ENCODE results near the gene NKAIN1. TPM values are rescaled to one million over a fixed set of nuclear protein-coding genes. Genes with fewer than 3 reads are reported as not detected.

Gene NKAIN1
- total RNA-seq, 2 experiments from 2014 or later = not detected

DNA sequence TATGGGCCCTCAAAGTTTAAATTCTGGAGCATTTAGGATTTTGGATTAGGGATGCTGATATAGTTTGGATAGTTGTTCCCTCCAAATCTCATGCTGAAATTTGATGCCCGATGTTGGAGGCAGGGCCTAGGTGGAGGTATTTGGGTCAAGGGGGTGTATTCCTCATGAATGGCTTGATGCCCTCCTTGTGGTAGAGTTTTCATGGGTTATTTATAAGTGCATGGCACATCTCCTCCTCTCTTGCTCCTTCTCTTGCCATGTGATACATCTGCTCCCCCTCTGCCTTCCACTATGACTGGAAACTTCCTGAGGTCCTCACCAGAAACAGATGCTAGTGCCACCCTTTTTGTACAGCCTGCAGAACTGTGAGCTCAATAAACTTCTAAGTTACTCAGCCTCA is 17.5 kb upstream of the NKAIN1 start:
- Mint-ChIP-seq H3K27ac (no peak overlapping the region), H3K9me3 (no peaks in the 10 kb centered on the region), H3K27me3 (ENCODE audit: low read depth) (no peaks in the 10 kb centered on the region), H3K4me3 (no peak overlapping the region), H3K4me1 (ENCODE audit: low read depth) (no peaks in the 10 kb centered on the region), H3K36me3 (ENCODE audit: low read depth) (peaks cover 25% of the 10 kb centered on the region)
- DNase-seq = no peak
- CTCF ChIA-PET = no interaction called here
- intact Hi-C loops (cut with micrococcal nuclease) = no loop called here

DNA sequence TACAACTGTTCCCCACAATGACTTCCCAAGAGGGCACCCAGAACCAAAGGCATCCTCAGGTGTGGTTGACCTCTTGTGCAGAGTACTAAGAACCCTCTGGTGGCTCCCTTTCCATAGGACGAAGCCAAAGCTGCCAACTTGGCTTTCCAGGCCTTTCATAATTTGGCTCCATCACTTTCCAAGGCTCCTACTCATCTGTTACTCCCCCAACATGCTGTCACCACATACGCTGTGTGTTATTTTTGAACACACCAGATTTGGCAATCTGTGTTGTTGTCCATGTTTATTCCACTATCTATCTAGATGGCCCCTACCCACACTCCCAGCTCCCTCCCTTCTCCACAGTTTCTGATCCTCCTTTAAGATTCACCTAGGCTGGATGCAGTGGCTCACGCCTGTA is 10.2 kb upstream of the NKAIN1 start:
- CTCF ChIA-PET = no interaction called here
- no peaks in the 10 kb centered on the region for H3K36me3 Mint-ChIP-seq (ENCODE audit: low read depth)
- intact Hi-C loops (cut with micrococcal nuclease) = no loop called here

DNA sequence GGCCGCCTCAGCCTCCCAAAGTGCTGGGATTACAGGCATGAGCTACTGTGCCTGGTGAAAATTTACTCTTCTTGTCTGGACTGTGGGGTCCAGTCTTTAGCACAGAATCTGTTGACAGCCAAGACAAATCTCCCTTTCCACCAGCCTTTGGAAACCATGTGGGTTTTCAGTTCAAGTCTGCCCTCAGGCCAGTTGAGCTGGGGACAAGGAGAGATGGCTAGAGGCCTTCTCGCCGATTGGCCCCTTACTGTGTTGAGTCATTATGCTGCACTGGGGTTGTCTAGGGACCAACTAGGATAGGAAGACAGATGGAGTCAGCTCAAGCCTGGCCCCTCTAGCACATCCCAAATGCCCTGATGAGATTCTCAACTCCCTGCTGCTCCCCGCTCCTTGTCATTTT is 8.6 kb upstream of the NKAIN1 start:
- DNase-seq = no peak
- no peak overlapping the region for H3K27ac Mint-ChIP-seq
- CTCF ChIA-PET = interaction anchor here (0.7 kb wide), 1 partner anchor 408 kb away, joined by 3 read pairs; no protein-coding TSS in a partner anchor
- no peak overlapping the region for H3K4me3 Mint-ChIP-seq
- no peaks in the 10 kb centered on the region for H3K9me3 Mint-ChIP-seq
- no peaks in the 10 kb centered on the region for H3K4me1 Mint-ChIP-seq (ENCODE audit: low read depth)
- intact Hi-C loops (cut with micrococcal nuclease) = no loop called here
- no peaks in the 10 kb centered on the region for H3K36me3 Mint-ChIP-seq (ENCODE audit: low read depth)
- H3K27me3 Mint-ChIP-seq (ENCODE audit: low read depth) = no peaks in the 10 kb centered on the region

More for the DNA sequence above, 10.2 kb upstream of the NKAIN1 start:
- H3K27ac Mint-ChIP-seq = no peak overlapping the region
- no peak for DNase-seq
- H3K27me3 Mint-ChIP-seq (ENCODE audit: low read depth) = no peaks in the 10 kb centered on the region
- H3K4me1 Mint-ChIP-seq (ENCODE audit: low read depth) = no peaks in the 10 kb centered on the region
- no peak overlapping the region for H3K4me3 Mint-ChIP-seq
- no peaks in the 10 kb centered on the region for H3K9me3 Mint-ChIP-seq

DNA sequence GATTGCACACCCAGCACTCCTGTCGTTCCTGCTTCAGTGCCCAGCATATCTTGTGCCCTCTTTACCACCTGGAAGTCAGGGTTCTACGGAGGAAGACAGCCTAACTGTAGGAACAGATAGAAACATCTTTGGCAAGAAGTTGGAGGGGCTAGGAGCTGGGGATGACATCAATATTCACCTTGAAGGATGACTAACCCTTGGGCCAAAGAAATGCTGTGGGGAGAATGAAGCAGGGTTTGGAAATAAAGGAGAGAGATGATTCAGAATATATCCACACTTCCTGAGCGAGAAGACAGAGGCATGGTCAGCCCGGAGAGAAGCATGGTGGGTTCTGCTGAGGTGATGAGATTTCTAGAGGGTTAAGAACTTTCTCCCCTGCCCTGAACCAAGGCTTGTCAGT is 4.6 kb upstream of the NKAIN1 start:
- peaks cover 9% of the 10 kb centered on the region for H3K27me3 Mint-ChIP-seq (ENCODE audit: low read depth)
- H3K27ac Mint-ChIP-seq = no peak overlapping the region
- intact Hi-C loops (cut with micrococcal nuclease) = no loop called here
- no peaks in the 10 kb centered on the region for H3K9me3 Mint-ChIP-seq
- CTCF ChIA-PET = interaction anchor here (1.3 to 1.4 kb wide), 2 partner anchors 59 to 305 kb away, joined by 3 to 4 read pairs; no protein-coding TSS in a partner anchor
- H3K4me3 Mint-ChIP-seq = no peak overlapping the region
- H3K36me3 Mint-ChIP-seq (ENCODE audit: low read depth) = no peaks in the 10 kb centered on the region
- peaks cover 4% of the 10 kb centered on the region for H3K4me1 Mint-ChIP-seq (ENCODE audit: low read depth)
- no peak for DNase-seq

DNA sequence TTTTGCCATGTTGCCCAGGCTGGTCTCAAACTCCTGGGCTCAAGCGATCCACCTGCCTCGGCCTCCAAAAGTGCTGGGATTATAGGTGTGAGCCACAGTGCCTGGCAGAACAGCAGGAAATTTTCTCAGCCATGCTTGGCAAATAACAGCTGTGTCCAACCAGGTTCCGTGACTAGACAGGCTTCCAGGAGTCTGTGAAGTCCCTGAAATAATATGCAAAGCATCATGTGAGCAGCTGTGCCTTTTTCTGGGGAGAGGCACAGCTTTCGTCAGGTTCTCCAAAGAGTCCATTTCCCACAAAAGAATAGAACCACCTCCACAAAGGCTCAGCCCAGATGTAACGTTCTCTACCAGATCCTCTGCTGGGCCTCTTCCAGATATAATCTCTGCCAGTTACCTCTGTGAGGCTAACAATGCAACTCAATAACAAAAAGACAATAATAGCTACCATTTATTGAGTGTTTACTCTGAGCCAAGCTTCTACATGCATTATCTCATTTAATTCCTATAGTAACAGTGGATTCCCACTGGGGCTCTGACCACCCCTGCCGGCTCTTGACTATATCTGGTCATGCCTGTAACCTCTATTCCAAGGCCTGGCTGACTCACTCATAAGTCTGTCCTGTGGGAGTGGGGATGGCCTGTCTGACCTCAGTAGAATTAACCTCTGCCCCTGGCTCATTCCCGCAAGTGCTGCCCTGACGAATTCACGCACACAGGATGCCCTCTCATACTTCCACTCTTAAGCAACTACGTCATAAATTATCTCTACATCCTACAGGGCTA is 4.0 kb upstream of the NKAIN1 start:
- CTCF ChIA-PET = interaction anchor here (1.3 to 1.4 kb wide), 2 partner anchors 59 to 305 kb away, joined by 3 to 4 read pairs; no protein-coding TSS in a partner anchor
- DNase-seq = no peak
- H3K27me3 Mint-ChIP-seq (ENCODE audit: low read depth) = peaks cover 15% of the 10 kb centered on the region
- peaks cover 10% of the 10 kb centered on the region for H3K4me1 Mint-ChIP-seq (ENCODE audit: low read depth)
- H3K9me3 Mint-ChIP-seq = no peaks in the 10 kb centered on the region
- intact Hi-C loops (cut with micrococcal nuclease) = no loop called here
- no peak overlapping the region for H3K4me3 Mint-ChIP-seq
- H3K36me3 Mint-ChIP-seq (ENCODE audit: low read depth) = no peaks in the 10 kb centered on the region
- H3K27ac Mint-ChIP-seq = no peak overlapping the region

DNA sequence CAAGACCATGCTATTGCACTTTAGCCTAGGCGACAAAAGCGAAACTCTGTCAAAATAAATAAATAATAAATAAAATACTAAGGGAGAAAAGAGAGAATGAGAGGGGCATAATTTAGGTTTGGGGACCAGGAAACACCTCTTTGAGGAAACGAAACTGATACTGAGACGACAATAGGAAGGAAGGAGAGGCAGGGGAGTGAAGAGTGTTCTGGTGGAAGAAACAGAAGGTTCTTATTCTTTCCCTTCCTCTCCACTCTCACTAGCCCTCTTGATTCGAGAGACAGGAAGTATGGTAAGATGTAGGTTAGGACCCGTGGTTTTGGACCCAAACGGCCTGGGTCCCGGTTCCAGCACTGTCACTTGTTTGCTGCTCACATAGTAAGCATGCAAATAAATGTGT is 1.6 kb upstream of the NKAIN1 start:
- CTCF ChIA-PET = no interaction called here

DNA sequence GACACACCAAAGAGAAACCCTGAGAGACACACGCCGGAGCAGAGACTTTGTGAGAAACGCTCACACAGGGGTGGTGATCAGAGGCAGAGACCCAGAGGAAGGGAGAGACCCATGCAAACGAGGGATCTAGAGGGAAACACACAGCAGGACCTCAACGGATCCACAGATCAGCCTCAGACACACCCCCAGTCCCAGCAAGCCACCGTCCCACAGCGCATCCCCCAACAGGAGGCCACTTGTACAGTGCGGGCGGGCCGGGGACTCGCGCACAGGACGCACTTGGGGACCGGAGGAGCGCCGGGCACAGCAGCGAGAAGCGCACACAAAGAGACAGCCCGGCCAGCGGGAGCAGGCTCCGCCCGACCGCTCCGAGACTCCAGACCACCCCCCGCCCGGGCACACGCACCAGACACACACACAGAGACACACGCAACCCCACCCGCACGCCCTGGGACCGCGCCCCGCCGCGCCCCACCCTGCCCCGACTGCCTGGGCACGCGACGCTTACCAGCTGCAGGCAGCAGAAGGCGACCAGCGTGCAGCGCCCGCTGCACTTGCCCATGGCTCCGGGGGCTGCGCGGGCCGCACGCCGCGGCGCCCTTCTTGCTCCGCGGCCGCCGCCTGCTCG is 587 bp downstream of the NKAIN1 start:
- no peaks in the 10 kb centered on the region for H3K9me3 Mint-ChIP-seq
- CTCF ChIA-PET = no interaction called here
- no peaks in the 10 kb centered on the region for H3K36me3 Mint-ChIP-seq (ENCODE audit: low read depth)
- peak overlapping the region; percentile 28 for H3K4me3 Mint-ChIP-seq
- no peak overlapping the region for H3K27ac Mint-ChIP-seq
- intact Hi-C loops (cut with micrococcal nuclease) = no loop called here
- H3K4me1 Mint-ChIP-seq (ENCODE audit: low read depth) = peaks cover 10% of the 10 kb centered on the region
- no peak for DNase-seq
- H3K27me3 Mint-ChIP-seq (ENCODE audit: low read depth) = peaks cover 35% of the 10 kb centered on the region

More for the DNA sequence above, 1.6 kb upstream of the NKAIN1 start:
- DNase-seq = no peak
- no peak overlapping the region for H3K27ac Mint-ChIP-seq
- no peaks in the 10 kb centered on the region for H3K36me3 Mint-ChIP-seq (ENCODE audit: low read depth)
- no peak overlapping the region for H3K4me3 Mint-ChIP-seq
- H3K27me3 Mint-ChIP-seq (ENCODE audit: low read depth) = peaks cover 27% of the 10 kb centered on the region
- intact Hi-C loops (cut with micrococcal nuclease) = no loop called here
- H3K9me3 Mint-ChIP-seq = no peaks in the 10 kb centered on the region
- peaks cover 10% of the 10 kb centered on the region for H3K4me1 Mint-ChIP-seq (ENCODE audit: low read depth)

DNA sequence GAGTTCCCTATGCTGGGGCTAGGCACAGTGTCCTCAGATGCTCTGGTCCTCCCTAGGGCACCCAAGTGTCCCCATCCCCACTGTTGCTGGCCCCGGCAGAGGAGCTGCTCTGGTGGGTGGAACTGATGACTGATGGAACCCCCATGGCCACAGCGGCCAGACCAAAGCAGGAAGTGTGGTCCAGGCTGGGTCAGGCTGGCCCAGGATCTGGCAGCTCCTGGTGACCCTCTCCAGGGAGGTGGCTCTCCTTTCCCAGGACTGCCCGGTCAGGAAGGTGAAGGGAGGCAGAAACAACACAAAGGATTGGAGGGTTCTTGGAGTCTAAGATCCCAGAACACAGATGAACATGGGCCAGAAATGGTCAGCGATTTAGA is 1.1 kb downstream of the NKAIN1 start:
- peaks cover 10% of the 10 kb centered on the region for H3K4me1 Mint-ChIP-seq (ENCODE audit: low read depth)
- intact Hi-C loops (cut with micrococcal nuclease) = no loop called here
- H3K4me3 Mint-ChIP-seq = peak overlapping the region; percentile 28
- H3K36me3 Mint-ChIP-seq (ENCODE audit: low read depth) = no peaks in the 10 kb centered on the region
- CTCF ChIA-PET = no interaction called here
- H3K27ac Mint-ChIP-seq = no peak overlapping the region
- no peak for DNase-seq
- H3K9me3 Mint-ChIP-seq = no peaks in the 10 kb centered on the region
- peaks cover 35% of the 10 kb centered on the region for H3K27me3 Mint-ChIP-seq (ENCODE audit: low read depth)

DNA sequence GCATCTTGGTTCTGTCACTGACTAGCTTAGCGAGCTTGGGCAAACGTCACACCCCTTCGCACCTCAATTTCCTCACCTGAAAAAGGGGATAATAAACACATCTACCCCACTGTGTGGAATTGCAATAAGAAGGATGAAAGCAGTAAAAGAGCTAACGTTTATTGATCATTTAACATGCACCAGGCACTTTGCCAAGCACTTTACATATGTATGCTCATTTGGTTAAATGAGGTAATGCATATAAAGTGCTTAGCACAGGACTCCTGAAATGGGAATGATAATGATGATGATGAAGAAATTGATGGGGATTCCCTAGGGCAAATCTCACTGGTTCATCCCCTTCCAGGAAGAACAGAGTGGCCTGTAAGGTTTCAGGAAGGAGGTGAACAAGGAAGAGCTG is 4.8 kb downstream of the NKAIN1 start:
- DNase-seq = no peak
- Mint-ChIP-seq H3K36me3 (ENCODE audit: low read depth) (no peaks in the 10 kb centered on the region), H3K27me3 (ENCODE audit: low read depth) (peaks cover 26% of the 10 kb centered on the region), H3K4me1 (ENCODE audit: low read depth) (peaks cover 6% of the 10 kb centered on the region), H3K27ac (no peak overlapping the region), H3K9me3 (no peaks in the 10 kb centered on the region), H3K4me3 (no peak overlapping the region)
- CTCF ChIA-PET = interaction anchor here (0.6 to 0.7 kb wide), 2 partner anchors 57 to 69 kb away, joined by 3 read pairs; no protein-coding TSS in a partner anchor
- intact Hi-C loops (cut with micrococcal nuclease) = loop anchor here (5.0 kb wide), 1 partner anchor 552 kb away; no protein-coding TSS in a partner anchor

DNA sequence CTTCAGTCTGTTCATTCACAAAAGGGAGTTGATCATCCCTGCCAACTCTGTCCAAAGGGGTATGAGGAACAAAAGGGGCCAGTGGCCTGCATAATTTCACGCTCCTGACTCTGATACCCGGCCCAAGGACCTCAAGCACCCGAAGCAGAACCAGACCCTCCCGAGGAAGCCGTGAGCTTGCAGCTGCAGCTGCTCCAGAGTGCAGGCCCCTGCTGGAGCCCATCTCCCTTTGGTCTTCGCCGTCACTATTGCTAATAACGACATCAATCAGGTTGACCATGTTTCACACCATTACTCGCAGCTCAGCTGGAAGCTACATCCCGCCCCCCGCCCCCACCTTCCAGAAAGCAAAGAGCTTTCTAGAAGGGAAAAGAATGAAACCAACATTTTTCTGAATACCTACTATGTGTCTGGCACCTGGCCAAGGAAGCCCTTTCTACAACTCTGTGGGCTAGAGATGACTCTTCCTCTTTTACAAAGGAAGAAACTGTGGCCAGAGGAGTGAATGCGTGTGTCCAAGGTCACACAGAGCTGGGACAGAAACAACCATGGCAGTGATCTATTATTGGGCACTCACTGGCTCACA is 5.5 kb downstream of the NKAIN1 start:
- H3K9me3 Mint-ChIP-seq = no peaks in the 10 kb centered on the region
- DNase-seq = no peak
- peaks cover 6% of the 10 kb centered on the region for H3K4me1 Mint-ChIP-seq (ENCODE audit: low read depth)
- intact Hi-C loops (cut with micrococcal nuclease) = loop anchor here (5.0 kb wide), 1 partner anchor 553 kb away; no protein-coding TSS in a partner anchor
- CTCF ChIA-PET = interaction anchor here (0.6 to 0.7 kb wide), 3 partner anchors 56 to 331 kb away, joined by 3 to 4 read pairs (median 3); no protein-coding TSS in a partner anchor
- H3K36me3 Mint-ChIP-seq (ENCODE audit: low read depth) = no peaks in the 10 kb centered on the region
- H3K27me3 Mint-ChIP-seq (ENCODE audit: low read depth) = peaks cover 25% of the 10 kb centered on the region
- no peak overlapping the region for H3K4me3 Mint-ChIP-seq
- H3K27ac Mint-ChIP-seq = no peak overlapping the region

DNA sequence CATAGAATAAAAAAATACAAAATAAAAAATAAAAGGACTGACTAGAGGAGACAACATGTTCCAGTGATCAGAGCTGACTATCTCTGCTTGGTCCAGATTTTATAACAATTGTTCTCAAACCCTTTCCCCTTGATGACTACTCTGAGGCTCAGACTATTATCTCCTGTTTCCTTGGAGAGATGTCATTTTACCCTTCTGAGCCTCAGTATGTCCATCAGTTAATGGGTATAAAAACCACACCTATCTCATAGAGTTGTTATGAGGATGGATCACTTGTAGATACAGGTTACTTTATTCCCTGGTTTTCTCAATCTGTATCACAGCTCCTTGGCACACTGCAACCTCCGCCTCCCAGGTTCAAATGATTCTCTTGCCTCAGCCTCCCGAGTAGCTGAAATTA is 7.0 kb downstream of the NKAIN1 start:
- Mint-ChIP-seq H3K9me3 (no peaks in the 10 kb centered on the region), H3K27me3 (ENCODE audit: low read depth) (peaks cover 12% of the 10 kb centered on the region), H3K36me3 (ENCODE audit: low read depth) (no peaks in the 10 kb centered on the region), H3K4me3 (no peak overlapping the region), H3K4me1 (ENCODE audit: low read depth) (no peaks in the 10 kb centered on the region), H3K27ac (no peak overlapping the region)
- intact Hi-C loops (cut with micrococcal nuclease) = loop anchor here (5.0 kb wide), 1 partner anchor 555 kb away; no protein-coding TSS in a partner anchor
- DNase-seq = no peak
- CTCF ChIA-PET = interaction anchor here (1.1 kb wide), 1 partner anchor 47 kb away, joined by 5 read pairs; no protein-coding TSS in a partner anchor

DNA sequence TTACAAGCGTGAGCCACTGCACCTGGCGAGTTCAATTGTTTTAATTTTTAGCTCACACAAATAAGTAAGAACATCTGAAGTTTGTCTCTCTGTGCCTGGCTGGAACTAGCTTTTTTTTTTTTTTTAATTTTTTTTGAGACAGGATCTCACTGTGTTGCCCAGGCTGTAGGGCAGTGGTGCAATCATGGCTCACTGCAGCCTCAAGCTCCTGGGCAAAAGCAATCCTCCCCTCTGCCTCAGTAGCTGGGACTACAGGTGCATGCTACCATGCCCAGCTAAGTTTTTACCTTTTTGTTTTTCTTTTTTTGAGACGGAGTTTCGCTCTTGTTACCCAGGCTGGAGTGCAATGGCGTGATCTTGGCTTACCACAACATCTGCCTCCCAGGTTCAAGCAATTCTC is 7.9 kb downstream of the NKAIN1 start:
- CTCF ChIA-PET = interaction anchor here (0.6 to 1.1 kb wide), 2 partner anchors 46 to 310 kb away, joined by 3 to 5 read pairs; no protein-coding TSS in a partner anchor
- Mint-ChIP-seq H3K27ac (no peak overlapping the region), H3K9me3 (no peaks in the 10 kb centered on the region), H3K4me1 (ENCODE audit: low read depth) (no peaks in the 10 kb centered on the region), H3K36me3 (ENCODE audit: low read depth) (no peaks in the 10 kb centered on the region), H3K27me3 (ENCODE audit: low read depth) (peaks cover 8% of the 10 kb centered on the region), H3K4me3 (no peak overlapping the region)
- intact Hi-C loops (cut with micrococcal nuclease) = loop anchor here (5.0 kb wide), 1 partner anchor 555 kb away; no protein-coding TSS in a partner anchor
- no peak for DNase-seq

Measured in activated naive CD4-positive, alpha-beta T cell treated with anti-CD3 and anti-CD28 coated beads for 36 hours (primary cell).